Lower leg skin (tissue), 4 donors: ENCODE data around the gene TCL1B. TPM values are rescaled to one million over a fixed set of nuclear protein-coding genes. Genes with fewer than 3 reads are reported as not detected.

Source experiments
- DNase-seq, 2 donors: peaks; one replicate each; pipeline ENCODE4 v3.0.0-alpha.2; 2019; ENCODE audit warnings: low spot score in 2 of 2
- H3K4me3 ChIP-seq: fragments of 200-600 bp; sonication (generic); 2 replicates; pipeline ENCODE4 v1.5.1; 2017; ENCODE audit warnings: mild to moderate bottlenecking, low read depth; ENCODE audit not compliant: poor library complexity, severe bottlenecking
- CTCF ChIP-seq, 3 donors: fragments of 450-650 bp; IDR thresholded peaks; one replicate each; pipeline ENCODE4 v1.5.1; 2016; ENCODE audit warnings: antibody characterized with exemption in 3 of 3, mild to moderate bottlenecking in 3 of 3, moderate library complexity in 2 of 3
- POLR2A ChIP-seq, 2 donors: fragments of 450-650 bp; IDR thresholded peaks; one replicate each; pipeline ENCODE4 v1.6.1; 2016 to 2017; ENCODE audit warnings: antibody characterized with exemption in 2 of 2, mild to moderate bottlenecking in 1 of 2, moderate library complexity in 1 of 2
- WGBS, 2 donors: methylation state at CpG; one replicate each; pipeline ENCODE4 v1.1.5; 2018; 5-methylcytosine and 5-hydroxymethylcytosine counted together
- intact Hi-C: fragments of 100-400 bp; cut with DNase I; formaldehyde crosslinking; loops from one replicate; pipeline ENCODE4 v1.15.0; 2023; ENCODE audit warnings: low total_unique reads
- total RNA-seq, 4 donors: library from RNA; depleted of rRNA; stranded (reverse); fragments of >200 nt; gene quantifications; one replicate each; pipeline ENCODE4 v1.1.0, GENCODE V29; 2016

TCL1B gene
- total RNA-seq, 4 donors from 2014 or later = not detected

GRCh38 chr14:95707327-95707726 lies 21.1 kb downstream of the TCL1B start:
- whole genome bisulfite sequencing, 2 donors = 63 to 73% methylated on average over 5 of the region's 5 CpGs
- TF ChIP-seq POLR2A (IDR thresholded peaks at IDR 0.05) (no peak), CTCF (IDR thresholded peaks at IDR 0.05) (no peak)
- intact Hi-C loops = no loop called here
- DNase-seq = no peak
- H3K4me3 ChIP-seq = no peak overlapping the region

GRCh38 chr14:95710106-95710505 lies 23.9 kb downstream of the TCL1B start:
- intact Hi-C loops = no loop called here
- no peak for DNase-seq
- no peak overlapping the region for H3K4me3 ChIP-seq
- 81 to 91% methylated on average over 17 of the region's 17 CpGs for WGBS, 2 donors
- TF ChIP-seq POLR2A (IDR thresholded peaks at IDR 0.05) = no peak
- no peak for TF ChIP-seq CTCF (IDR thresholded peaks at IDR 0.05)

GRCh38 chr14:95711476-95712176 lies 25.4 kb downstream of the TCL1B start:
- intact Hi-C loops = no loop called here
- DNase-seq = no peak
- 84 to 87% methylated on average over 9 of the region's 9 CpGs for WGBS, 2 donors
- H3K4me3 ChIP-seq = no peak overlapping the region
- TF ChIP-seq CTCF (IDR thresholded peaks at IDR 0.05) (no peak), POLR2A (IDR thresholded peaks at IDR 0.05) (no peak)

GRCh38 chr14:95712398-95712797 lies 26.2 kb downstream of the TCL1B start:
- TF ChIP-seq CTCF (IDR thresholded peaks at IDR 0.05) (no peak), POLR2A (IDR thresholded peaks at IDR 0.05) (no peak)
- peak overlapping the region; percentile 2 for H3K4me3 ChIP-seq
- WGBS, 2 donors = 87 to 89% methylated on average over 8 to 9 of the region's 9 CpGs
- DNase-seq = no peak
- intact Hi-C loops = no loop called here

GRCh38 chr14:95713596-95714371 lies 27.6 kb downstream of the TCL1B start, which contains the start of gene TCL1A:
Gene TCL1A (minus strand): TSS chr14:95714125. CDS start chr14:95714066, 59 bp downstream.
- DNase-seq = no peak
- no peak within 1 kb of the TSS for H3K4me3 ChIP-seq
- no peak for TF ChIP-seq POLR2A (IDR thresholded peaks at IDR 0.05)
- no peak for TF ChIP-seq CTCF (IDR thresholded peaks at IDR 0.05)
- intact Hi-C loops = no loop called here
- 49 to 64% methylated on average over 35 to 37 of the region's 47 CpGs for WGBS, 2 donors
